Stimulated activated CD8-positive, alpha-beta memory T cell treated with anti-CD3 and anti-CD28 coated beads, Interleukin-2, amount 100 ng/mL, for 1 hour (primary cell): ENCODE measurements around the gene ZNF174.
A peak's percentile ranks its signal among the peaks of the same experiment; 100 is the strongest.

Experiments used
- DNase-seq, 2 donors: peaks; one replicate each; pipeline ENCODE4 v3.0.0-alpha.2; 2020; ENCODE audit warnings: low read depth in 2 of 2

Gene ZNF174

DNA sequence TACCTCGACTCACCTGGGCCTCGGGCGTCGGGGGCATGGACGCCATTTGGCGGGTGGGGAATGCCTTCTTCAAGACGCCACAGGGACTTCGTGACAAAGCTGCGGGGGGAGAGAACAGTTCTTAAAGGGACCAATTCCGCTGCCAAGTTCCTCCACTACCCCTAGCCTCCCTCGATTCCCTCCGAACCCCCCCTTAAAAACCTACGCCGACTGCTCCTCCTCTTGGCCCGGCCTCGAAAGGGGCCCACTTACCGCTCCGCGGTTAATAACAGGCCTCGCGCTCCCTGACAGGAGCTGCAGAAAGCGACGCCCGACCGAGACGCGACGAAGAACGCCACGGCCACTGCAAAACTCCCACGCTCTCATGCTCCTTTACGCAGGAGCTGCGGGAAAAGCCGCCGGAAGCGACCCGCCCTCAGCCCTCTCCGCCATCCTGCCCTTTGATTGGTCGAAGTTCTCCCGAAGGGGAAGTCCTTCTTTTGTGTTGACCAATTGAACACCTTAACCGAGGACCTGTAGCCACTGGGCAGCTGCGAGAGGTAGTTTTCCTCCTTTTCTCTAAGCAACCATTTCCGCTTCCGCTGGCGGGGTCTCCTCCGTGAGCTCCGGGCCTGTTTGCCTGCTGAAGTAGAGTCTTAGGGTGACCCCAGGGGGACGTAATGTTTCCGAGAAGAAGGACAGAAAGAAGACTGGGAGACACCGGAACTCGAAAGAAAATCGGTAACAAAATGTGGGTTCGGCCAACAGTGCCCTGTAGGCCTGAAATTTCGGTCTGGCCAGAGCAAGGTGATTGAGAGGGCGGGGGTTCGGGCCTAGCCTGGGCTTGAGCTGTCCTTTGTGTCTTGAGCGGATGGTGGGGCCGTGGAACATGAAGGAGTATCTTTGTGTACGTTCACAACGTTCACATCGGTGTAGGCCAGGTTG is 42.4 kb downstream of the ZNF174 start, which contains the start of the genes NAA60 and ZNF597:
NAA60 (plus strand) TSS at position 573 of the 924 bp plus-strand sequence. CDS start 32,548 bp downstream, outside the sequence.
ZNF597 (minus strand) TSS at position 397 of the 924 bp plus-strand sequence; CDS start at position 46, 351 bp downstream.
- peak; percentile 27 to 59 for DNase-seq

DNA sequence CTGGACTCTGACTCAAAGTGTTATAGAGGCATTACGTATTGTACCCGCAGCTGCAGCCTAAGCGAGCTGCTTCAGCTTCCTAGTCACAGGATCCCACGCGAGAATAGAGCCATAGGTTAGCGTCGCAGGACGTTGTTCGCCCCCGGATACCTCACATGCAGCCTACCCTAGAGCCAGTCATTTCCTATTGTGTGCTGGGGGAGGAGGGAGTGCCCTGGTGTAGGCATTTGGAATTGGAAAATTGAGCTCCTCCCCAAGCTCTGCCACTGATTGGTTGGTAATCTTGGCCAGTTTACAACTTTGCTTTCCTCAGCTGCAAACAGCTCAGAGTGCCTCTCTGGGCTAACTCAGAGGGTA is 43.0 kb downstream of the ZNF174 start:
- DNase-seq: no peak

DNA sequence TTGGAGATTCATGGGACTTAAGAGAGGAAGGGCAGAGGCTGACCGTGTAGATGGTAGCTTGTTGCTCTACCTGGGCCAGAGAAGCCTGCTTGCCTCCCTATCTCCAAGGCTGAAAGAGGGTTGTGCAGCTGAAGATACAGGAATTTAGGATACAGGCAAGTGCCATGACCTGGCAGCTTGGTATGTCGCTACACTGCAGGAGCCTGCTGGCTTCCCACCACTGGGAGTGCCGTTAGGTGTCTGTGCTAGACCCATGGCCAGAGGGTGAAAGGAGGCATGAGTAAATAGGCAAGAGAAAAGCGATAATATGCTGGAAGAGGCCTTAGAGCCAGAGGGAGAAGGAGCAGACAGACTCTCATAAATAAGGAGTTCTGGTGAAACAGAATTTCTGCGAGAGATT is 53.1 kb downstream of the ZNF174 start:
- no peak for DNase-seq

DNA sequence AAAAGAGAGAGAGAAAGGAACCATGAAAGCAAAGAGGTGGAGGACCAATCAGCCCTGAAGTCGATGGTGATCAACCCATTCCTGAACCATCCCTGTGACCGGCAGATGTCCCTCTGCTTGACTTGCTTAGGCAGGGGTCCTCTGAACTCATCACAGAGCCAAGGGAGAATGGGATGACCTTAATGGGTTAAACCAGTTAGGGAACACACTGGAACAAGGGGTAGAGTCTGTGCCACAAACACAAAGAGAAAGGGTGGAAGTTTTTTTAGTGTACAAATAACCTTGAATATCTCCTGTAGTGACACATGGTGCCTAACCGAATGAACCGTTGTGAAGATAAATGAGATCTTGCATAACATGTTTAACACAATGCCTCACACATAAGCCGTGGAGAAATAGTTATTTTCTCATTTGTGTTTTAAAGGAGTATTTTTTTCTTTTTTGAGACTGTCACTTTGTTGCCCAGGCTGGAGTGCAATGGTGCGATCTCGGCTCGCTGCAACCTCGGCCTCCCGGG is 53.7 kb downstream of the ZNF174 start:
- no peak for DNase-seq

DNA sequence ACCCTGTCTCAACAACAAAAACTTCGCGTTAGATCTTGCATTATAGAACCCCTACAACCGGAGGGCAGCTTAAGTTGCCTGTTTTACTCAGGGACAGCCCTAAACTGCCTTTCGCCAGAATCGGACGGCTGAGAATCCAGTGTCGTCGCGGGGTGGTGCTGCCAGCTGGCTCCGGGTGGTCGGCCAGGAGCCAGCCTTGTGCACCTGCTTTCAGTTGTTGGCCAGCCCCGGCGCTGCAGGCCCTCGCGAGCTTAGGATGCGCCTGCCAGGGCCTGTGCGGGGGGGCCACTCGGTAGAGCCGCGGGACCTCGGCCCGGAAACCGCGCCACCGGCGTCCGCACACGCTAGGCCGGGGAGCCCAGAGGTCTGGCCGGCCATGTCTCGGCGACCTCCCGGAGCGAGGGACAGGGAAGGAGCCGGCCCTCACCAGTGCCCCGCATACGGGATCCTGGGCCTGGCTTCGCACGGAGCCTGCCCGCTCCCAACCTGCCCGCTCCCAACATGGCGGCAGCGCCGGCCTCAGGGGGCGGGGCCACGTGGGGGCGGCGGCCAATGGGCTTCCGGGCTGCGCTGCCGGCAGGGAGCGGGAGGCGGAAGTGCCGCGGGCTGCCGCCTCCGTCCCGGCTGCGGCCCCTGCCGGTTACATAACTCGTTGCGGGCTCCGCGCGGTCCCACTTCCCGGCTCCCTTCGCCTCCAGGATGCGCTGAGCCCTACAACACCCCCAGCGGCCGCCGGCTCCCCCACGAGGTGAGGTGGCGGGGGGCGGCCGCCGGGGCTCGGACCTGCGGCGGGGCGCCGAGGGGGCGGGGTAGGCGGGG is 56.6 kb downstream of the ZNF174 start:
- DNase-seq: peak; percentile 75 to 81

DNA sequence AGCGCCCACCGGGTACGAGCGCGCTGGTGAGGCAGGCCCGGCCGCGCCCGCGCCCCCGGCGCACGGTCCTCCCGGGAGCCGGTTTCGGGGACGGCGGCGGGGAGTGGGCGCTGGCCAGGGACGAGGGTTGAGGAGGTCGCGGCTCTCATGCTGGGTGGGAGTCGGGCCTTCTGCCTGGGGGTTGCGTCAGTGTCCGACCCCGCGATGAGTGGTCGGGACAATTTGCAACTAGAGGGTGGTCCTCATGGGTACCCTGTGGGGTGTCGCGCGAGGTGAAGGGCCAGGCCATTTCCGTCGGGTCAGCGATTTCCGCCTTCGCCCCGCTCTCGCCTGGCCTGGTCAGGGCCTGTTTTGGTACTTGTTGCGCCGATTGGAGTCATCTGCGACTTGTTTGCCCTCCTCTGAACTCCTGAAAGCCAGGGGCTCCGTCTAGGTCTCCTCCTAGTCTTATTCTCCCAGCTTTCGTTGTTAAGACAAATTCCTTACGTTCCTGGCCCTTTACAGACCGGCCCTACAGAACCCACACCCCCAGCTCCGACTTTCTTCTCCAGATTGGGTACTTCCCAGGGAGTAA is 57.4 kb downstream of the ZNF174 start:
- no peak for DNase-seq

DNA sequence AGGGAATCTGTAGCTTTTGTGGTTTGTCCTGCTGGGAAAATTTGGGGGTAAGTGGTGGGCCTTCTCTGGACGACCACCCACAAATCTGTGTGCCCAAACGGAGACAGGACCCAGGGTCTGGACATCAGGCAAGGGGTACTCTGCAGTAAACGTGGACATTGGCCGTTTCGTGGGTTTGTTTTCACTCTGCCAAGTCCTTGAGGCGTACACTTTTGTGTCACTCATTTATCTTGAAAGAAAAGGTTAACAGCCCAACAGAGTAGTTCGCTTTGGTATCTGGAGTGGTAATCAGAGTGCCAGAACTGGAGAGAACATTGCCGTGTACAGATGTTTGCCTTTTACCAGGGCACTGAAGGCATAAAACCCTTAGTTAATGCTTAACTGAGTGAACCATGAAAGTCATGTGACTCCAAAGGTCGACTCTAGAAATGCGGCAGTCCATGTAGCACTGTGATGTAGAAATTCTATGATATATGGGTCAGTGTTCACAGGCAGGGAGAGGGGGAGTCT is 57.9 kb downstream of the ZNF174 start:
- DNase-seq: no peak
